Dendritic cell treated with granulocyte-macrophage colony-stimulating factor and Interleukin-4, amounts not matched to agents 40 ng/mL and 50 ng/mL, for 4 days (primary cell): Measurements from ENCODE around the gene MYLK3.

Experiments used
- H3K27ac Mint-ChIP-seq: one replicate; pipeline ENCODE4 v1.8.0; 2022; ENCODE audit warnings: mild to moderate bottlenecking, mixed read lengths
- H3K27me3 Mint-ChIP-seq: one replicate; pipeline ENCODE4 v1.8.0; 2022; ENCODE audit warnings: mild to moderate bottlenecking, mixed read lengths
- H3K36me3 Mint-ChIP-seq: one replicate; pipeline ENCODE4 v1.8.0; 2022; ENCODE audit warnings: low read depth, mixed read lengths
- H3K4me1 Mint-ChIP-seq: one replicate; pipeline ENCODE4 v1.8.0; 2022; ENCODE audit warnings: low read depth, mixed read lengths
- H3K4me3 Mint-ChIP-seq: one replicate; pipeline ENCODE4 v1.8.0; 2022; ENCODE audit warnings: mild to moderate bottlenecking, moderate library complexity, mixed read lengths
- H3K9me3 Mint-ChIP-seq: one replicate; pipeline ENCODE4 v1.8.0; 2022; ENCODE audit warnings: mixed read lengths
- intact Hi-C: fragments of 100-400 bp; cut with micrococcal nuclease; formaldehyde crosslinking; loops from one replicate; pipeline ENCODE4 v1.15.0; 2022

The MYLK3 gene

DNA sequence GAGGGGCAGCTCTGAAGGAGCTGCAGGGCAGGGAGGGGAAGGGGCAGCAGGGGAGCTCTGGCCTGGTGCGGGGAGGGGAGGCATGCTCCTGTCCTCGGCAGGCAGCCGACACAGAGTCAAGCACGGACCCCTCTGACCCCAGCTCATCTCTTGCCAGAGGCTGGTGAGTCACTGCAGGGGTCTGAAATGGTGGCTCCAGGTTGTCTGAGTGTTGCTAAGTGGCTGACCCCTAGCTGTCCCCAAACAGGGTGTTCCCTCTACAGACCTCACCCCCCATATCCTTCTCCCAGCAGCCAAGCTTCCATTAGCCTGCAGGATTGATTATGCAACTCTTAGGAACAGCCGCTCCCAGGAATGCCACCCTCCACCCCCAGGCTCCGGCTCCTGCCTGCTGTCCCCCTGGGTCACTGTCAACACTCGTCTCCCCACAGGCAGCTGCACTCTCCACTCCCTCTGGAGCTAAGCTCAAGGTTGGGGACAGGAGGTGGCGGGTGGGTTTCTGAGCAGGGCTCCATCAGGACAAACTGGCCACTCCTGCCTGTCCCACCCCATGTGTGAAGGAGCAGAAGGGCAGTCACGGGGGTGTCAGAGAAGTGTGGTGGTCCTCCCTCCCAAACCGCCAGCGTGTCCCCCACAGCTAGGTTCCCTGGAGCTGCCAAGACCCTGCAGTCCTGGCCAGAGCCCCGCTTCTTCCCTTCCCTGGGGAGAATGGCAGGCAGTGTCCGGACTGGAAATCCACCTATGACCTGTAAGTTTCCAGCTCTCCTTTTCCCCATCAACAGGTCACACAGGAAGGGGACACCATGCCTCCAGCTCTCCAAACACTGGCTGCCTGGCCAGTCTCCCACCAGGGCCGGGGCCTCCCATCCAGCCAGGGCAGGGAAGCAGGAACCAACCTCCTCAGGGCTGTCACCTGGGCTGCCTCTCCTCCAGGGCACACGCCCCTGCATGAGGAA is 1.0 kb downstream of the MYLK3 start:
- H3K9me3 Mint-ChIP-seq: no peaks in the 10 kb centered on the region
- H3K36me3 Mint-ChIP-seq: no peaks in the 10 kb centered on the region
- H3K27ac Mint-ChIP-seq: no peak overlapping the region
- intact Hi-C loops: no loop called here
- H3K27me3 Mint-ChIP-seq: no peaks in the 10 kb centered on the region
- H3K4me1 Mint-ChIP-seq: peaks cover 26% of the 10 kb centered on the region
- no peak overlapping the region for H3K4me3 Mint-ChIP-seq

DNA sequence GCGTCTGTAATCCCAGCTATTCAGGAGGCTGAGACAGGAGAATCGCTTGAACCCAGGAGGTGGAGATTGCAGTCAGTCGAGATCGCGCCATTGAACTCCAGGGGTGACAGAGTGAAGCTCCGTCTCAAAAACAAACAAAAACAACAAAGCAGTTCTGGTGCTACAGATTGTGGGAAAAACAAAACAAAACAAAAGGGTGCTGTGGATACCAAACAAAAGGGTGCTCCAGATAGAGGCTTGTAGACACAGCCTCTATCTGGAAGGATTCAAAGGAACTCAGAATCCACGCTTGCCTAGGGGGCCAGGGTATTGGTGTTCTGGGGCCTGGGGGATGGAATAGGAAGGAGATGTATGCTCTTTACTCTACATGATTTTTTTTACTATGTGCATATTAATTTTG is 2.5 kb downstream of the MYLK3 start:
- peaks cover 26% of the 10 kb centered on the region for H3K4me1 Mint-ChIP-seq
- intact Hi-C loops: no loop called here
- no peaks in the 10 kb centered on the region for H3K36me3 Mint-ChIP-seq
- no peaks in the 10 kb centered on the region for H3K27me3 Mint-ChIP-seq
- H3K4me3 Mint-ChIP-seq: no peak overlapping the region
- H3K9me3 Mint-ChIP-seq: no peaks in the 10 kb centered on the region
- no peak overlapping the region for H3K27ac Mint-ChIP-seq

DNA sequence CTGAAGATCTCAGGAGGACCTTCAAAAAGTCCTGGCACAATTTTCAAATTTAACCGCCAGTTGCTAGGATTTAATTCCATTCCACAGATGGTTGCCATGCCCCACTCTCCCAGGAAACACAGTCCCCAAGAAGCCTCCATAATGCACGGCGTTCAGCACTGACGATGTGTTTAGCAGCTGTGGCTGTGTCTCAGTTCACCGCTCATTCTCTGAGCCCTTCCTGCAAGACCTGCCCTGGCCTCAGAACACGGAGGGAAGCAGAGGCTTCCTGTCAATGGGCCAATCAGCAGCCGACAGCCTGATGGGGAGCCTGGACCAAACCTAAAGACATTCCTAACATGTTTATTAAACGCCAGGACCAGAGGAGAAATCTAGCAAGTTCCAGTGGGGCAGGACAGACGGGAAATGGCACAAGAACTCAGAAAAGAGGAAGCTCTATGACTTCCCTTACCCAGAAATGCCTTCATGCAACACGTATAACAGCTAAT is 4.9 kb downstream of the MYLK3 start:
- Mint-ChIP-seq H3K9me3 (no peaks in the 10 kb centered on the region), H3K27ac (peak overlapping the region; percentile 97), H3K36me3 (no peaks in the 10 kb centered on the region), H3K4me3 (peak overlapping the region; percentile 27), H3K4me1 (peaks cover 25% of the 10 kb centered on the region), H3K27me3 (no peaks in the 10 kb centered on the region)
- intact Hi-C loops: loop anchor here (1.0 to 2.0 kb wide), 2 partner anchors 32 to 53 kb away; no protein-coding TSS in a partner anchor

DNA sequence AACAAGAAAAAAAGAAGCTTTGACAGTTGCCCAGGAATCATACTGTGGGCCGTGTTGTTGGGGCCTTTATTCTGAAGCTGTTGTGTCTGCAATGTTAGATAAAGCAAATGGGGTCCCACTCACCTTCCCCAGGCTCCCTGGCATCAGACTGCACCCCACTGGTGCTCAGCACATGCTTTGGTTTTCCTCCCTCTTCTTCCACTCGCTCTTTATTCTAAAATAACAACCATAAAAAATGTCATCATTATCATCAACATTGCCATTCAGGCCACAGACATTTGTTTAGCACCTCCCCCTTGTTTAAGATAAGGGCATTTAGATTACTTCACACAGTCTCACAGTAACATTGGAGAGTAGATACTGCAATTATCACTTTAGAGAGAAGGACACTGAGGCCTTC is 8.2 kb downstream of the MYLK3 start:
- Mint-ChIP-seq H3K4me3 (no peak overlapping the region), H3K4me1 (peaks cover 21% of the 10 kb centered on the region), H3K27ac (no peak overlapping the region), H3K27me3 (no peaks in the 10 kb centered on the region), H3K9me3 (no peaks in the 10 kb centered on the region), H3K36me3 (no peaks in the 10 kb centered on the region)
- intact Hi-C loops: no loop called here

DNA sequence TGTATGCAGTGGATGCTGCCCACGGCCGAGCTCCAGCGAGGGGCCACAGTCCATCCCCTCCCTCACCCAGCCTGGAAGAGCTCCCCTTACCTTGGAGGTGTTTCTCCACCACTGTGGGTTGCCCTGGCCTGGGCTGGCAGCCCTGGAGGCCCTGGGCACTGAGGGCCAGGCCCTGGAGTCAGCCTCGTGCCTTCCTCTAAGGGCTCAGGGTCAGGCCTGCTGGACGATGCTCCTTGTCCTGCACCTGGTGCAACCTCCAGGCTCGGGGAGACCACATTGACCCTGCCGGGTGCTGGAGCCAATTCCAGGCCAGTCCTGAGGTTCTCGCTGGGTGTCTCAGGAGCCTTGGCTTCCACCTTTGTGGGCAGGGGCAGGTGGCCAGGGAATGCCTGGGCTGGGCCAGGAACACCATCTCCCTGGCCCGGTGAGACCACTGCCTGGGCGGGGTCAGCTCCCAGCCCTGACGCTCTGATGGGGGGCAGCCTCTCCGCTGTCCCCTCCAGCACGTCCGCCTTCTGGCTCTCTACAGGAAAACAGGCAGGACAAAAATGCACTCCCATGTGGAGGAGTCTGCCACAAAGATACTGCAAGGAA is 10.4 kb downstream of the MYLK3 start:
- no peaks in the 10 kb centered on the region for H3K27me3 Mint-ChIP-seq
- H3K36me3 Mint-ChIP-seq: no peaks in the 10 kb centered on the region
- intact Hi-C loops: no loop called here
- no peaks in the 10 kb centered on the region for H3K9me3 Mint-ChIP-seq
- H3K4me1 Mint-ChIP-seq: peaks cover 10% of the 10 kb centered on the region
- no peak overlapping the region for H3K4me3 Mint-ChIP-seq
- no peak overlapping the region for H3K27ac Mint-ChIP-seq

DNA sequence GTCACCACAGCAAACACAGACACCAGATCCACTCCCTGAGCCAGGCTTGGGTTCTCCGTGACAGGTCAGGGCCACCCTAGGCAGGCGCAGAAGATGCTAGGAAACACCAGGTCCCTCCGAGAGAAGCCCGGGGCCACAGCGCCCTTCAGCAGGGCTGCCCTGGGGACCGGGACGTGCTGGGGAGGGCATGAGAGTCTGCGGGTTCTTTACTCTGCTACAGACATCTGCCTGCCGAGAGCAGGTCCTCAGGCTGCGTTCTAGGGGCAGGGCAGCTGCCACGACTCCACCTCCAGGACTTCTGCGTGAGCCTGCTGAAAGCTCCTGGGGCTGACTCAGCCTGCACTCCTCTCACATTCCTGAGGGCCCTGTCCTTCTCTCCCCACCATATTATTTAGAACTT is 11.4 kb downstream of the MYLK3 start:
- no peaks in the 10 kb centered on the region for H3K9me3 Mint-ChIP-seq
- H3K27ac Mint-ChIP-seq: no peak overlapping the region
- no peaks in the 10 kb centered on the region for H3K27me3 Mint-ChIP-seq
- H3K4me3 Mint-ChIP-seq: no peak overlapping the region
- no peaks in the 10 kb centered on the region for H3K36me3 Mint-ChIP-seq
- intact Hi-C loops: no loop called here
- peaks cover 5% of the 10 kb centered on the region for H3K4me1 Mint-ChIP-seq

DNA sequence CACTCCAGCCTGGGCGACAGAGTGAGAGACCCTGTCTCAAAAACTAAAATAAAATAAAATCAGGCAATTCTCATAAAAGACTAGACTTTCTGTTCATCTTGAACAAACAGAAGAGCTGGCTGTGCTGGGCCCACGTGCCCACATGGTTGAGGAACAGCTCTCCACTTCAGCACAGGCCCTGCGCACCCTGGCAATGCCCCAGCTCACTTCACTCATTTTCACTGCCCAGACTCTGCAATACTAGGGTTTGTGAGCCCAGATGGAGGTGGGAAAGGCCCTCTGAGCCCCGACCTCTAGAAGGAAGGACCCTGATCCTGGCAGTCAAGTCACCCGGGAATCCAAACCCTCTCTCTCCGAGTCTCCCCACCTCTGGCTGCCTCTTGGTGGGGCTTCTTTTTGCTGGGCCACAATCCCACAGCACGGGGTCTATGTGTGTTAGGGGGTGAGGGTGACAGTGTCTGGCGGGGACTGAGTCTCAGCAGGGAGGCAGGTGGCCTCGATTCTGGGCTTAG is 14.8 kb downstream of the MYLK3 start:
- no peak overlapping the region for H3K27ac Mint-ChIP-seq
- no peaks in the 10 kb centered on the region for H3K9me3 Mint-ChIP-seq
- intact Hi-C loops: no loop called here
- H3K4me3 Mint-ChIP-seq: no peak overlapping the region
- H3K36me3 Mint-ChIP-seq: no peaks in the 10 kb centered on the region
- no peaks in the 10 kb centered on the region for H3K4me1 Mint-ChIP-seq
- H3K27me3 Mint-ChIP-seq: no peaks in the 10 kb centered on the region

DNA sequence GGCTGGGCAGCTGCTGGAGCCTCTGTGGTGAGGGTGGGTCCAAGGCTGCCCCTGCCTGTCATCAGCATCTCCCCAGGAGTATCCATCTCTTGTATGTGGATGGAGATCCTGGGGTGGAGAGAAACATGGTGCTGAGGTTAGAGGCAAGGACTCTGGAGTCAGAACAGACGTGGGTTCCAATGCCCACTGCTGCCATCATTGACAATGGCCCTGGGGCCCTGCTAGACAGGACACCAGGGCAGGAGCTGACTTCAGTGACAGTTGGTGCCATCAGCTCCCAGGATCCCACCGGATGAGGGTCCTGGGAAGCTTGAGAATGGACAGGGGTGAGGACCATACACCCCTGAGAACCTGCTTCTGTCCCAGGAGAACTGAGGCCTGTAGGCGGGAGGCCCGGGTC is 15.6 kb downstream of the MYLK3 start:
- Mint-ChIP-seq H3K27ac (no peak overlapping the region), H3K9me3 (no peaks in the 10 kb centered on the region), H3K4me3 (no peak overlapping the region), H3K36me3 (no peaks in the 10 kb centered on the region), H3K27me3 (no peaks in the 10 kb centered on the region), H3K4me1 (no peaks in the 10 kb centered on the region)
- intact Hi-C loops: no loop called here

DNA sequence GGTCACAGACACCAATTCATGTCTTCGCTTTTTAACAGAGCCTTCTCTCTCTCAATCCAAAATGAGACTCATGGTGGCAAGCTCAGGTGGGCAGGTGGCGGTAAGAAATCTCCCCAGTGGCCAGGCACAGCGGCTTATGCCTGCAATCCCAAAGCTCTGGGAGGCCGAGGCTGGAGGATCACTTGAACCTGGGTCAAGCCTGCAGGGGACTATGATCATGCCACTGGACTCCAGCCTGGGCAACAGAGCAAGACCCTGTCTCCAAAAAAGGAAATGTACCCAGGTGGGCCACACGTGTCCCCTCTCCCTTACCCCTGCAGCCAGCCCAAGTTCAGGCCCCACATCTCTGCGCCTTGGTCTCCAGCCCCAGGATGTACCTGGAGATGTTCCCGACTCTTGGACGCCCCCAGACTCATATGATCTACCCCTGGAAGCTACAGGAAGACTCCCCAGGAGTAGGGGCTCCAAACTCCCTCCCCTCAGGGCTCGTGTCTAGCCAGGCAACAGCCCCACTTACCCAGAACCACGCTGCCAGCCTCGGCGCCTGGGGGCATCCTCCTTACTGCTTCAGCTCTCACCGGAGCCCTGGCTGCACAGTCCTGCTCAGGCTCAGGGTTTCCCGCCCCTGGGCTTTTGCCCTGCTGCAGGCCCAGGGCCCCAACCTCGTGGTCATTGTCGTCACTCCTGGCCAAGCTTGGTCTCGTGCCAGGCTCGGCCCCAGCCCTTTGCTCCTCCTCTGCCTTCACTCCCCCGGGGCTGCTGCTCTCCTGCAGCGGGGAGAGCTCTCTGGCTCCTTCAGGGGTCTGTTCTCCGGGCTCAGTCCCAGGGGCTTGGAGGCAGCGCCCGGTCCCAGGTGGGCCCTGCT is 16.2 kb downstream of the MYLK3 start:
- Mint-ChIP-seq H3K27ac (peak overlapping the region; percentile 14), H3K4me1 (no peaks in the 10 kb centered on the region), H3K9me3 (no peaks in the 10 kb centered on the region), H3K36me3 (no peaks in the 10 kb centered on the region), H3K27me3 (no peaks in the 10 kb centered on the region), H3K4me3 (no peak overlapping the region)
- intact Hi-C loops: no loop called here

DNA sequence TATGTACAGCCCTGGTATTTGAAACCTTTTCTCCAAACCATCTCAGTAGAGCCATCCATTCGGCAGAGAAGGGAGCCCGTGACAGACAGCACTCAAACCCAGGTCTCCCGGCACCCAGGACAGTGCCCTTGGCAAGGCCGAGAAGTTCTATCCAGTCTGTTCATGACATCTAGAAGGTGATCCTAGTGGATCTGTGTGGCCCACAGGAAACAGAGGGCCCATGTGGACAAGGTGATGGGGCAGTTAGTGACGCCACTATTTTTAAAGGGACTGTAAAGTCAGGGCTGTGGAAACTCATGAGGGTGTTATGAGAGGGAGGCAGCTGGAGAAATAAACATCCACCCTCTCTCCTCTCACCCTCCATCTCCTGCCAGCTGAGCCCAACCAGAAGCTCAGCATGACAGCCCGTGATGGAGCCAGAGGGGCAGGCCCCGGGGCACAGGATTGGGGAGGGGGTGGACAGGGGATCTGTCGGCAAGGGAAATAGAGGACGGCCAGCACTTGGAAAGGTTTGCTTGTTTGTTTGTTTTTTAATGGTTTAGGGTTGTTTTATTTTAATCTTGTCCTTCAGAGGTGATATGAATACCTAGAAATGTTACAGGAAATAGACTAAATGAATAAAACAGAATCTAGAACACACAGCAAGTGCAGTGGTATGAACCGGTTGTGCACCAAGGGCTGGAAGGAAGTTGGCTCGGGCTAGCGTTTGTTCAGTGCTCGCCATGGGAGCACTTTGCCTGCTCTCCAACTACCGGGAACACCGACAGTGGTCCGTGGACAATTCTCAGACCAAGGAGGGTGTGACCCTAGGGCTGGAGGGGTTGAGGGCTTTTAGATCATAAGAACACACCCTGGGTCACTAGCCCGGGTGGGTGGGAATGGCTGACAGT is 17.1 kb downstream of the MYLK3 start:
- no peaks in the 10 kb centered on the region for H3K4me1 Mint-ChIP-seq
- H3K9me3 Mint-ChIP-seq: peaks cover 2% of the 10 kb centered on the region
- H3K27ac Mint-ChIP-seq: peak overlapping the region; percentile 14
- no peaks in the 10 kb centered on the region for H3K36me3 Mint-ChIP-seq
- no peaks in the 10 kb centered on the region for H3K27me3 Mint-ChIP-seq
- intact Hi-C loops: no loop called here
- H3K4me3 Mint-ChIP-seq: no peak overlapping the region

DNA sequence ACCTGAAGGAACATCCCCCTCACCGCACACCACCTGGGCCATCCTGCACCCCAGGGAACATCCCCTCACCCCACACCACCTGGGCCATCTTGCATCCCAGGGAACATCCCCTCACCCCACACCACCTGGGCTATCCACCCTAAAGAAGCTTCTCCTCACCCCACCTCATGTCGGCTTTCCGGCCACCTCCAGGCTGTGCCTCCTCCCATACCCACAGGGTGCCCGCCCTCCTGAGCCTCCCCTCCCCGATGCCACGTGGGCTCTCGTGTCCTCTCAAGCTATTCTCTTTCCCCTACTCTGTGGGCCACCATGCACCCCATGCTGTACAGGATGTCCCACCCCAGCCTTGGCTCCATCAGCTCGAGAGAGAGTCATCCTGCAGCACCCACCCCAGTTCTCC is 18.0 kb downstream of the MYLK3 start:
- intact Hi-C loops: no loop called here
- H3K27me3 Mint-ChIP-seq: no peaks in the 10 kb centered on the region
- no peak overlapping the region for H3K4me3 Mint-ChIP-seq
- H3K27ac Mint-ChIP-seq: no peak overlapping the region
- H3K9me3 Mint-ChIP-seq: peaks cover 7% of the 10 kb centered on the region
- no peaks in the 10 kb centered on the region for H3K36me3 Mint-ChIP-seq
- H3K4me1 Mint-ChIP-seq: no peaks in the 10 kb centered on the region

DNA sequence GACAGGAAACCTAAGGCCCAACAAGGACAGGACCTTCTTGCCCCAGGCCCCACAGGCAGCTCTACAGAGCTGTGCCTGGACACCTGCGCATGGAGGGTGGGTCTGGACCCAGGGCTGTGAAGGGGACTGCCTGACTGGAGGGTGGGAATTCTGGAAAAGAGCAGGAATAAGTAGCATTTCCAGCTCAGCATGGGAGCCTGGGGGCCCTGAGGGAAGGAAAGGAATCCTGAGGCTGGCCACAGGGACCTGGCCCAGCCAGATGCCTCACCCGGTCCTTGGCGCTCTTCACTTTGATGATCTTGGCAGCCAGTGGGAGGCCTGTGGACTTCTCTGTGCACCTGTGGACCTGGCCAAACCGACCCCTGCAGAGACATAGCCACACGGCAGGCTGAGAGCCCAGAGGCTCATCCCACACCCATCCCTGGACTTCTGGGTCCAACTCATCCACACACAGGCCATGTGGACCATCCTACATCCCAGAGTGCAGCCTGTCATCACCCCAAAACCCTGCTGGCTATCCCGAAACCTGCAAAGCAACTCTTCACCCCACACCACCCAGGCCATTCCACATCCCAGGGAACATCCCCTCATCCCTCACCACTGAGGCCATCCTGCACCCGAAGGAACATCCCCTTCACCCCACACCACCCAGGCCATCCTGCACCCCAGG is 18.7 kb downstream of the MYLK3 start:
- Mint-ChIP-seq H3K4me1 (no peaks in the 10 kb centered on the region), H3K27ac (no peak overlapping the region), H3K9me3 (peaks cover 7% of the 10 kb centered on the region), H3K4me3 (no peak overlapping the region), H3K27me3 (no peaks in the 10 kb centered on the region), H3K36me3 (no peaks in the 10 kb centered on the region)
- intact Hi-C loops: no loop called here
